Measurements from ENCODE around the gene BCR.

BCR gene

GRCh38 chr22:23293720-23294119 is 113.4 kb downstream of the BCR start:
- H2AFZ ChIP-seq (ENCODE audit: low read depth, low read length, severe bottlenecking): no peak overlapping the region
- no peaks in the 10 kb centered on the region for H4K20me1 ChIP-seq (ENCODE audit: low read depth, low read length)
- TF ChIP-seq EZH2phosphoT487 (conservative IDR thresholded peaks at IDR 0.05; ENCODE audit: low read length): no peak
- no peak for TF ChIP-seq CTCF (IDR thresholded peaks at IDR 0.05; ENCODE audit: insufficient read depth, low read length, poor library complexity, severe bottlenecking)
- no peaks in the 10 kb centered on the region for H3K9me2 ChIP-seq (replicated peaks; ENCODE audit: insufficient read depth, low read length)
- no peaks in the 10 kb centered on the region for H3K79me2 ChIP-seq (ENCODE audit: insufficient read depth, low read length)
- H3K9ac ChIP-seq (ENCODE audit: low read length): no peak overlapping the region
- H3K4me3 ChIP-seq (ENCODE audit: insufficient read depth, low read length, poor library complexity, severe bottlenecking): no peak overlapping the region
- H3F3A ChIP-seq (ENCODE audit: insufficient read depth): no peaks in the 10 kb centered on the region
- H3K4me2 ChIP-seq (ENCODE audit: low read depth, low read length, poor library complexity, severe bottlenecking): no peak overlapping the region
- no peaks in the 10 kb centered on the region for H3K9me3 ChIP-seq (ENCODE audit: insufficient read depth, low read length)
- no peaks in the 10 kb centered on the region for H3K27me3 ChIP-seq (ENCODE audit: low read length)
- H3K27ac ChIP-seq (ENCODE audit: low read depth, low read length): no peak overlapping the region
- H3K36me3 ChIP-seq (ENCODE audit: low read length): no peaks in the 10 kb centered on the region

- Histone ChIP-seq H2AFZ (ENCODE audit: low read depth, low read length, severe bottlenecking) (no peak overlapping the region), H3F3A (ENCODE audit: insufficient read depth) (no peaks in the 10 kb centered on the region), H4K20me1 (ENCODE audit: low read depth, low read length) (no peaks in the 10 kb centered on the region), H3K9ac (ENCODE audit: low read length) (no peak overlapping the region), H3K4me3 (ENCODE audit: insufficient read depth, low read length, poor library complexity, severe bottlenecking) (no peak overlapping the region), H3K27ac (ENCODE audit: low read depth, low read length) (no peak overlapping the region), H3K27me3 (ENCODE audit: low read length) (no peaks in the 10 kb centered on the region), H3K79me2 (ENCODE audit: insufficient read depth, low read length) (no peaks in the 10 kb centered on the region), H3K4me2 (ENCODE audit: low read depth, low read length, poor library complexity, severe bottlenecking) (no peak overlapping the region), H3K36me3 (ENCODE audit: low read length) (no peaks in the 10 kb centered on the region), H3K9me3 (ENCODE audit: insufficient read depth, low read length) (no peaks in the 10 kb centered on the region), H3K9me2 (replicated peaks; ENCODE audit: insufficient read depth, low read length) (no peaks in the 10 kb centered on the region)
- no peak for TF ChIP-seq CTCF (IDR thresholded peaks at IDR 0.05; ENCODE audit: insufficient read depth, low read length, poor library complexity, severe bottlenecking)
- TF ChIP-seq EZH2phosphoT487 (conservative IDR thresholded peaks at IDR 0.05; ENCODE audit: low read length): no peak
Measured at GRCh38 chr22:23294221-23294620, 113.9 kb downstream of the BCR start.

GRCh38 chr22:23300476-23300875 is 120.2 kb downstream of the BCR start:
- Histone ChIP-seq H3K4me3 (ENCODE audit: insufficient read depth, low read length, poor library complexity, severe bottlenecking) (no peak overlapping the region), H3K79me2 (ENCODE audit: insufficient read depth, low read length) (no peaks in the 10 kb centered on the region), H3K9me2 (replicated peaks; ENCODE audit: insufficient read depth, low read length) (no peaks in the 10 kb centered on the region), H3K27ac (ENCODE audit: low read depth, low read length) (no peak overlapping the region), H3F3A (ENCODE audit: insufficient read depth) (no peaks in the 10 kb centered on the region), H4K20me1 (ENCODE audit: low read depth, low read length) (no peaks in the 10 kb centered on the region), H3K4me2 (ENCODE audit: low read depth, low read length, poor library complexity, severe bottlenecking) (no peak overlapping the region), H3K36me3 (ENCODE audit: low read length) (no peaks in the 10 kb centered on the region), H2AFZ (ENCODE audit: low read depth, low read length, severe bottlenecking) (no peak overlapping the region), H3K9me3 (ENCODE audit: insufficient read depth, low read length) (no peaks in the 10 kb centered on the region), H3K27me3 (ENCODE audit: low read length) (no peaks in the 10 kb centered on the region), H3K9ac (ENCODE audit: low read length) (no peak overlapping the region)
- TF ChIP-seq CTCF (IDR thresholded peaks at IDR 0.05; ENCODE audit: insufficient read depth, low read length, poor library complexity, severe bottlenecking) (no peak), EZH2phosphoT487 (conservative IDR thresholded peaks at IDR 0.05; ENCODE audit: low read length) (no peak)
